ENCODE measurements around the gene GPANK1.

Gene GPANK1

DNA sequence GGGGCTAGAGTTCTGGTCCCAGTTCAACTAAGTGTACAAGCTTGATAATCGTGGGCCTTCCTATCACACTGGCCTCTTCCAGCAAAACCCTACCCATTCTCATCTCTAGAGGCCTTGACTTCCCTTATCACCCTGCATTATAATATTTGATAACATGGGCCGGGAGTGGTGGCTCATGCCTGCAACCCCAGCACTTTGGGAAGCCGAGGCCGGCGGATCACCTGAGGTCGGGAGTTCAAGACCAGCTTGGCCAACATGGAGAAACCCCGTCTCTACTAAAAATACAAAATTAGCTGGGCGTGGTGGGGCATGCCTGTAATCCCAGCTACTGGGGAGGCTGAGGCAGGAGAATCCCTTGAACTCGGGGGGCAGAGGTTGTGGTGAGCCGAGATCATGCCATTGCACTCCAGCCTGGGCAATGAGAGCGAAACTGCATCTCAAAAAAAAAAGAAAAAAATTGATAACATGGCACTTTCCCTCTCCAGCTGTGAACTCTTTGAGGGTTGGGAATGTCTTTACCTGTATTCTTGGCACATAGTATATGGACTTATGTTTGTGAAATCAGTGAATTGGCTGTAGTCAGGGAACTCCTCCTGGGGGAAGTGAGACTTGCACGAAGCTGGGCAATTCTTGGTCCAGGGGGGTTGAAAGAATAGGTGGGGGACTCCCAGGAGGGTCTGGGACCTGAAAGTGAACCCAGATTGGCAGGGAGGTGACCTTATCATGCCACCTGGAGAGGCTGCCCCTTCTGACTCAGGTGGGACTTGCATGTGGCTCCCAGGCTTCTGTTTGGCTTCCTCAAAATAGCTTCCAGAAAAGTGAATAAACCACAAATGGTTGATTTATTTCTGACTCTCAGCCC lies 3.3 kb downstream of the GPANK1 start:
- DNase-seq = no peak

GRCh38 chr6:31660381-31661261 lies 4.2 kb downstream of the GPANK1 start, which contains the start of gene C6orf47:
Gene C6orf47, minus strand, starts transcription at chr6:31660778. Its CDS starts 831 bp downstream, at chr6:31659947.
- DNase-seq = peak; percentile 26

DNA sequence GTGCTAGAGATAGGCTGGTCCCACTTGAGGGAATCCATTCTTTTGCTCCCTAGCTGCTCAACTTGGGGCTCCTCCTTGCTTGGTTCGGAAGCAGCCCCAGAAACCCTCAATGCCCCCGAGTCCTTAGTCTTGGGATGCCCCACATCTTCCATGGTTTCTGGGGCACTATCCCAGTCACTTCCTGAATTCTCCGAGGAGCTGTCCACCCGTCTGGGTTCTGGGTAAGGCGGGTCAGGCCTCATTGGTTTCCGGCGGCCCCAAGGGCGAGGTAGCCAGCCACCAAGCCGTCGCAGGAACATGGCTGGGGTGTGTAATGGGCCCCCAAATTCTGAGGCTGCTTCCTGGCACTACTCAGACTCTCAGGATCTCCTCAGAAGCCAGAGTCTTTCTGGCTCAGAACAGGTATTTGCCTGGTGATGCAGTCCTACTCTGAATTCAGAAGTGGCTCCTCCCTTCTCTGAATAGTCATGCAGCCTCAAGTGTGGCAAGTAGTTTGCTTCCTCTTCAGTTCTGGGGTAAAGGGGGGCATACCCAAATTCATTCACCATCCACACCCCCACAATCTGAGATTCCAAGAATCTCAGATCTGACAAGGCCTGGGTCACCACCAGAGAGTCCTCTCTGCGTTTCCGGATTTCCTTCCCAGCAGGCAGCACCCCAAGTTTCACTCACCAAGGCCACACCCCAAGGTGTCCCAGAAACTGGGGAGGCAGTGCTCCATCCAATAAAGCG lies 5.0 kb downstream of the GPANK1 start:
- no peak for DNase-seq

- DNase-seq = no peak
Measured at GRCh38 chr6:31658983-31659648, 5.7 kb downstream of the GPANK1 start.

- no peak for DNase-seq
Measured at GRCh38 chr6:31658158-31658688, 6.6 kb downstream of the GPANK1 start.

GRCh38 chr6:31657406-31658157 lies 7.2 kb downstream of the GPANK1 start:
- DNase-seq = no peak

- no peak for DNase-seq
Measured at GRCh38 chr6:31655349-31656237, 9.2 kb downstream of the GPANK1 start, which contains the start of gene APOM. Gene APOM, plus strand, starts transcription at chr6:31655894. Its CDS starts 73 bp downstream, at chr6:31655967.

DNA sequence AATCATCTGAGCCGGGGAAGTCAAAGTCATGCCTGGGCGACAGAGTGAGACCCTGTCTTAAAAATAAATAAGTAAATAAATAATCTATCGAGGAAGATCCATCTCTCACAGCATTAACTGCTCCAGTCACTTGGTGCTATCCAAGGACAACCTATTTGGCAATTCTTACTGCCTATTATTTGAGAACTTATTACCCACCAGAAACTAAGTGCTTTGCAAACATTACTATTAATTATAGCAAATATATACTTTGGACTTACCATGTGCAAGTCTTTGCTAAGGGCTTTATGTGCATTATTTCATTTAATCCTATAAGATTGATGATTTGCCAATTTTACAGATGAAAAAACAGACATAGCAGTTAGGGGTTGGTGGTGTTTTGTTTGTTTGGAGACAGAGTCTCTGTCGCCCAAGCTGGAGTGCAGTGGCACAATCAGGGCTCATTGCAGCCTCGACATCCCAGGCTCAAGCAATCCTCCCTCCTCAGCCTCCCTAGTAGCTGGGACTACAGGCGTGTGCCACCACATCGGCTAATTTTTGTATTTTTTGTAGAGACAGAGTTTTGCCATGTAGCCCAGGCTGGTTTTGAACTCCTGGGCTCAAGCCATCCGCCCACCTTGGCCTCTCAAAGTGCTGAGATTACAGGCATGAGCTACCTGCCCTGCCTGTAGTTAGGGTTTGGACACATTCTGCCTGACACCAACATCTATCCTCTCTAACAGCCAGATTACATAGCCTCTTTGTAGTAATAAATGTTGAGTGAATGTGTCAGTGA lies 10.0 kb downstream of the GPANK1 start:
- no peak for DNase-seq

DNA sequence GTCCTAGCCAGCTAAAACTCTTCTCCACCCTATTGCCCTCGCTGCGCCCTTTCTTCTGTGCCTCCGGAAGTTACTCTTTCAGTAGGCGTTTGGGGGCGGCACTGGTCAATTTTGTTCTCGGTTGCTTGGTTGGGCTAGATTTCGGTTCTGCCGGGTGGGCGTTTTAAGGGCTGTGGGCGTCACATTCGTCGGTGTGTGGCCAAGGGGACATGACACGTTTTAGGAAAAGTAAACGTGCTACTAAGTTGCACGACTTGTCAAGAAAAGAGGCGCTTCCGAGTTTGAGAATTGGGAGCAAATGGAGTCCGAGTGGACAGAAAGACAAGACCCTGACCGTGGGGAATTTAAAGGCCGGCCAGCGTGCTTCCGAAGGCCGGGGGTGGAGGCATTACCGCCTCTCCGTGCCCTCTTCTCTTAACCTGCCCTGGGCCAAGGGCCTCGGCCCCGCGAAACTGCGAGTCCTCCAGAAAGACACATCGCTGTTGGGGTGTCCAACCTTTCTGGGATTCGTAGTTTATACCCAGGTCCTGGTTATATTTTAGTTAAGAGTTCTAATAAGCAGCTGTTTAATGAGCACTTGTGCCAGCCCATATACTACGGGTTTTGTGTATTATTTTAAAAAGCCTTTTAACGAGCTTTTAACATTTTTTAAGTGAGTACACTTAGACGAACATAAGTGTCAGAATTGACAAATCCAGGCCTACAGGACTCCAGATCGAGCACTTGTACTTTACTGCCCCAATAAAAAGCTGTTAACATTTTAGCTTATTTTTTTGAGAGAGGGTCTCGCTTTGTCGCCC lies 11.7 kb downstream of the GPANK1 start:
- DNase-seq = no peak

DNA sequence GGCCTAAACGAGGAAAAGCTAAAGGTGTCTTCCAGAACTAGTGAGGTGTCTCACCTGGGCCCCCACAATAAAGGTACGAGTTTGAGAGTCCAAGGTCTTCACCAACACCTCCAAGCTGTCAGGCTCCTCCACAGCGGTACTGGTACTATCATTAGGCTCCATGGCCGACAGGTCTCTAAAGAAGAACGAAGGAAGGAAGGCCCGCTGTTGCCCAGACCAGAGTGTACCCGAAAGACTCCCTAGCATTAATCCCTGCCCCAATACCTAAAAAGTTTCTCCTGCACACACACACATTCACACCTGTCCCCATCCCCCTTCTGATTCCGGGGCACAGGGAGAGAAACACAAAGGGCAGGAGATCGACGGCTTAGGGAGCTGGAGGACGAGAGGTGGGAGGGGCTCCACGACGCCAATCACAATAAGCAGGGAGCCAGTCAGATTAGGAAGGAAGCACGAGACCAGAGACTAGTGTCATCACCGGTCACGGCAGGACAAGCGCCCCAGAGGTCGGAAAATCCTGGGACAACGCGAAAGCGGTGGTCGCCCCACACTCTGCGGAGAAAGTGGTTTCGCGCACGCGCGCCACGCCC lies 13.1 kb downstream of the GPANK1 start:
- peak; percentile 74 for DNase-seq

GRCh38 chr6:31645325-31645724 lies 19.5 kb downstream of the GPANK1 start:
- no peak for DNase-seq

DNA sequence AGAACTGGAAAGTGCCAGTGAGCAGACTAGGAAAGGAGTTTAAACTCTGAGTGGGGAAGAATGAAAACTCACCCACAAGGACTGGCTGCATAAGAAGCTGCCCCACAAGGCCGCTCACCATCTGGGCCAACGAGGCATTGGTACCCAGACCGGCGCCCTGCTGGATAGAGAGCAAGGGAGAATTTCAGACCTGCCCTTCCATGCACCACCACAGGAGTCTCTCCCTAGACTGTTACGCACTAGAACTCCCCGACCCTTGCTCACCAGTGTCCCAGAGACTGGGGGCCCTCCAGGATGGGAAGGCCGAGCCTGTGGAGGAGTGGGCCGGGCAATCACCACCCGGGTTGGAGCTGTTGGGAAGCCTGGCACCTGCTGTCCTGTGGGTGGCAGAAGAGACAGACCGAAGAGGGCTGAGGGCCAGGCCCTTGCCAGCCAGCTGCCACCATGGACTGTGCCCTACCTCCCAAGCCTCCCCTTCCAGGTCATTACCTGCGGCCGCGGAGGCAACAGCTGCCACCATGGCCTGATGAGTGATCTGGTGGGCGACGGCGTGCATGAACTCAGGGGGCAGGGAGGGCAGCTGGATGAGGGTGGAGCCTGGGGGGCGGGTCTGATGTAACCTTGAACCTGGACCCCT lies 20.9 kb downstream of the GPANK1 start:
- no peak for DNase-seq

DNA sequence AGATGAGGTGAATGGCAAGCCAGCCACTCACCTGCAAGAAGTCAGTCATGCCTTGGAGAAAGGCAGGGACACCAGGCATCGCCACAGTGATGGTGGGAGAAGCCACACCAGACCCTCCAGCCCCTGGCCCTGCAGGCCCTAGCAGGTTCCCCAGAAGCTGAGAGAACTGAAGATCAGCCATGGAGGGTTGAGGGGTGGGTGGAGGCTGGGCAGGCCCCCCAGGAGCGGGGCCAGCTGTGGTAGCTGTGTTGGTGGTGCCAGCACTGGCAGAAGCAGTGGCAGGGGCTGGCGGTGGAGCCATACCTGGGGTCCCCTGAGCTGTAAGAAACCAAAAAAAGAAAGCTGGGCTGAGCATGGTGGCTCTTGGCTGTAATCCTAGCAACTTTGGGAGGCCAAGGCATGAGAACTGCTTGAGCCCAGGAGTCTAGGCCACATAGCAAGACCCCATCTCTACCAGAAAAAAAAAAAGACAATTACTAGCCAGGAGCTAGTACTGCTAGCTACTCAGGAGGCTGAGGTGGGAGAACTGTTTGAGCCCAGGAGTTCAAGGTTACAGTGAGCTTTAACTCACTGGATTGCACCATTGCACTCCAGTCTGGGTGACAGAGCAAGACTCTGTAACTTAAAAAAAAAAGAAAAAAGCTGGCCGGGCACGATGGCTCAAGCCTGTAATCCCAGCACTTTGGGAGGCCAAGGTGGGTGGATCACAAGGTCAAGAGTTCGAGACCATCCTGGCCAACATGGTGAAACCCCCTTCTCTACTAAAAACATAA lies 21.8 kb downstream of the GPANK1 start:
- no peak for DNase-seq

GRCh38 chr6:31641370-31641769 lies 23.4 kb downstream of the GPANK1 start:
- no peak for DNase-seq

GRCh38 chr6:31640612-31641011 lies 24.2 kb downstream of the GPANK1 start:
- DNase-seq = no peak

DNA sequence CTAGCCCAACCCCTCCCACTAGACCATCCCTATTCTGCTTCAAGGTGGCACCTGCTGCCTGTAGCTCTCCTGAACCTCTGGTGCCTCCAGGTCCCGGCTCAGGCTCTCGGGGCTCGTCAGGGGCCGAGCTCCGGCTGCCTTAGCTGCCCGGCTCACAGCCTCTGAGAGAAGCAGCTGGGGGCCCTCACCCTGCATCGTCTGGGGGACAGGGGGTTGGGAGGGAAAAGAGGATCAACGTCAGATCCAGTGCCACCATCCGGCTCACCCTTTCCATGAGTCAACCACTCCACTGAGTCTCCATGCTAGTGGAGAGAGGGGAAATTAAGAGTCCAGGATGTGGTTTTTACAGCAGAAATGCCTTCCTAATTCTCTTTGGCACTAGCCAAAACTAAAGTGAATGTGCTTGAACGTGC lies 25.3 kb downstream of the GPANK1 start:
- DNase-seq = no peak

DNA sequence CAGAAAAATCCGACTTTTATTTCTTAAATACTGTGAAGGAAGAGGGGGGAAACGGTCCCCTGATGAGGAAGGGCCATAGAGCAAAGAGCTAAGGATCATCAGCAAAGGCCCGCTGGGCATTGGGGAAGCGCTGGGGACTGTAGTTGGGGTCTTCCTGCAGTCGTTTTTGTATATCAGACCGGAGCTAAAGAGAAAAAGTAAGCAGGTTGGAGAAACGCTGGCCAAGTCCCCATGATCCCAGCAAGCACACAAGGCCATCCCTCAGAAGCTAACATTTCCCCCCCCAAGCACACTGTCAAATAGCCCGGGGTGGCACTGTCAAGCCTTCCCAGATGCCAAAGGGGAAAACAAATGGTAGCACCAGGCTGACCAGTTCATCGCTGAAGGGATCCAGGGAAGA lies 25.8 kb downstream of the GPANK1 start:
- DNase-seq = no peak

All from NCI-H2029 treated with DMSO at 0.1 percent for 48 hours (cell line).